Endothelial cell of umbilical vein (primary cell): ENCODE measurements around the gene APBA3. TPM values are rescaled to one million over a fixed set of nuclear protein-coding genes. Genes with fewer than 3 reads are reported as not detected.

ENCODE experiments used
- BruUV-seq: library from RNA; stranded (reverse); fragments of 400-500 nt; replicated peaks from 2 replicates; lab custom pipeline; 2021; lab: Mats Ljungman, UMichigan
- CTCF ChIA-PET: fragments of 300-600, 350-600 bp; sonication (Branson Sonifier 250); formaldehyde crosslinking; loops from one replicate; lab custom pipeline; 2021; ENCODE audit warnings: antibody characterized with exemption, inconsistent platforms; lab: Charles Lee
- POLR2A ChIA-PET: fragments of 300-600, 350-600 bp; sonication (Branson Sonifier 250); formaldehyde crosslinking; loops from one replicate; lab custom pipeline; 2021; ENCODE audit warnings: antibody characterized with exemption, inconsistent platforms; lab: Charles Lee
- DNase-seq: peaks from one replicate; pipeline ENCODE4 v3.0.0-alpha.2; 2011; ENCODE audit warnings: low read depth, low spot score
- FAIRE-seq: peaks from 2 replicates; lab custom pipeline; 2011; peaks lifted over from hg19 to GRCh38; lab: Jason Lieb, UNC
- H2AFZ ChIP-seq: 2 replicates; pipeline ENCODE4 v1.6.0; 2012; ENCODE audit warnings: low read depth, low read length, control low read depth, inconsistent platforms
- H3K27ac ChIP-seq: 2 replicates; pipeline ENCODE4 v1.5.1; 2011; ENCODE audit warnings: low read depth, mild to moderate bottlenecking, control low read depth, low read length, moderate library complexity; ENCODE audit not compliant: insufficient read depth
- H3K27me3 ChIP-seq, 2 experiments: 2 replicates each; pipeline versions ENCODE4 v1.6.0 to v1.6.1; 2011; ENCODE audit warnings: low read length in 2 of 2, mixed read lengths in 1 of 2; ENCODE audit not compliant: control insufficient read depth in 2 of 2, insufficient read depth in 2 of 2
- H3K36me3 ChIP-seq, 2 experiments: 2 replicates in 1 of 2; 3 replicates in 1 of 2; pipeline ENCODE4 v1.5.1; 2011; ENCODE audit warnings: low read length in 2 of 2, mild to moderate bottlenecking in 1 of 2, moderate library complexity in 1 of 2; ENCODE audit not compliant: control insufficient read depth in 2 of 2, insufficient read depth in 2 of 2; ENCODE audit errors: extremely low read depth in 1 of 2
- H3K4me1 ChIP-seq: 3 replicates; pipeline ENCODE4 v1.5.1; 2011; ENCODE audit warnings: mild to moderate bottlenecking, low read length; ENCODE audit not compliant: control insufficient read depth, insufficient read depth; ENCODE audit errors: extremely low read depth
- H3K4me2 ChIP-seq: 2 replicates; pipeline ENCODE4 v1.6.1; 2011; ENCODE audit warnings: low read length, control low read depth, mixed read lengths; ENCODE audit not compliant: insufficient read depth
- H3K4me3 ChIP-seq, 3 experiments: fragments of 200-600 bp in 1 of 3; sonication (generic), shearing (Covaris generic) in 1 of 3; replicated peaks in 1 of 3; 2 replicates each; pipeline ENCODE4 v1.5.1; 2011 to 2016; ENCODE audit warnings: control low read depth in 3 of 3, low read length in 3 of 3, mild to moderate bottlenecking in 2 of 3, inconsistent platforms in 1 of 3, low read depth in 1 of 3, moderate library complexity in 1 of 3; ENCODE audit not compliant: insufficient read depth in 1 of 3
- H3K79me2 ChIP-seq: 2 replicates; pipeline ENCODE4 v1.6.0; 2012; ENCODE audit warnings: low read length, inconsistent platforms; ENCODE audit not compliant: control insufficient read depth, insufficient read depth
- H3K9ac ChIP-seq: replicated peaks from 2 replicates; pipeline ENCODE3; 2011; ENCODE audit warnings: low read length, control low read depth; ENCODE audit not compliant: insufficient read depth; ENCODE audit errors: extremely low read depth
- H3K9me1 ChIP-seq: replicated peaks from 3 replicates; pipeline ENCODE4 v1.6.0; 2011; ENCODE audit warnings: mild to moderate bottlenecking, low read length; ENCODE audit not compliant: control insufficient read depth, insufficient read depth; ENCODE audit errors: extremely low read depth
- H3K9me3 ChIP-seq: replicated peaks from 2 replicates; pipeline ENCODE4 v1.5.1; 2012; ENCODE audit warnings: low read length, inconsistent platforms; ENCODE audit not compliant: control insufficient read depth, insufficient read depth
- H4K20me1 ChIP-seq: replicated peaks from 2 replicates; pipeline ENCODE3; 2011; ENCODE audit warnings: mild to moderate bottlenecking, low read length; ENCODE audit not compliant: control insufficient read depth, insufficient read depth; ENCODE audit errors: extremely low read depth
- CTCF ChIP-seq, 2 donors: IDR thresholded peaks; 1 replicate in 1 of 2; 2 replicates in 1 of 2; pipeline ENCODE4 v1.5.1; 2011; ENCODE audit warnings: low read length in 2 of 2, mild to moderate bottlenecking in 2 of 2, moderate library complexity in 2 of 2, control low read depth in 1 of 2, inconsistent platforms in 1 of 2, low read depth in 1 of 2; ENCODE audit not compliant: insufficient read depth in 1 of 2; ENCODE audit errors: extremely low read depth in 1 of 2
- FOS ChIP-seq: IDR thresholded peaks from 2 replicates; pipeline ENCODE4 v1.6.1; 2011; ENCODE audit warnings: mild to moderate bottlenecking, low read length, moderate library complexity, borderline replicate concordance; ENCODE audit not compliant: insufficient read depth
- GATA2 ChIP-seq: IDR thresholded peaks from 2 replicates; pipeline ENCODE4 v1.7.0; 2011; ENCODE audit warnings: low read depth, mild to moderate bottlenecking, moderate library complexity, mixed read lengths, low read length; ENCODE audit not compliant: insufficient read length, insufficient read depth
- JUN ChIP-seq: IDR thresholded peaks from 2 replicates; pipeline ENCODE4 v1.6.1; 2011; ENCODE audit warnings: borderline replicate concordance, low read depth; ENCODE audit not compliant: insufficient read length, insufficient read depth
- MAX ChIP-seq: IDR thresholded peaks from 2 replicates; pipeline ENCODE4 v1.6.1; 2011; ENCODE audit not compliant: insufficient read depth, insufficient read length
- MYC ChIP-seq: IDR thresholded peaks from one replicate; pipeline ENCODE4 v1.6.1; 2011; ENCODE audit warnings: mild to moderate bottlenecking, low read depth, low read length
- POLR2AphosphoS5 ChIP-seq: IDR thresholded peaks from 2 replicates; pipeline ENCODE4 v1.6.1; 2012; ENCODE audit warnings: low read depth, mild to moderate bottlenecking, control low read depth, low read length, moderate library complexity; ENCODE audit not compliant: insufficient read depth
- dilution Hi-C: fragments of 300-500 bp; cut with MboI; formaldehyde crosslinking; loops from one replicate; pipeline ENCODE4 v1.15.0; 2019; ENCODE audit warnings: low sequenced_read_pairs; ENCODE audit not compliant: extremely low pct_ligation_motif_present
- intact Hi-C: fragments of 100-400 bp; cut with micrococcal nuclease; formaldehyde crosslinking; loops from one replicate; pipeline ENCODE4 v1.10.0; 2022
- polyA plus RNA-seq, 4 experiments: library from polyadenylated mRNA; depleted of rRNA in 3 of 4; stranded (reverse) in 3 of 4; unstranded in 1 of 4; fragments of >200 nt; gene quantifications; 2 replicates each; pipeline versions ENCODE4 v1.2.1 to v1.2.3, GENCODE V29; 2011 to 2012; ENCODE audit warnings: missing spikeins in 1 of 4
- total RNA-seq: library from RNA; stranded (reverse); gene quantifications from 2 replicates; pipeline ENCODE4 v1.2.3, GENCODE V29; 2021

APBA3 gene
- total and polyA plus RNA-seq, 2 donors (not counting 3 experiments of a cell fraction or from before 2014, with no cell fraction given): 23.4 to 25.1 TPM

DNA sequence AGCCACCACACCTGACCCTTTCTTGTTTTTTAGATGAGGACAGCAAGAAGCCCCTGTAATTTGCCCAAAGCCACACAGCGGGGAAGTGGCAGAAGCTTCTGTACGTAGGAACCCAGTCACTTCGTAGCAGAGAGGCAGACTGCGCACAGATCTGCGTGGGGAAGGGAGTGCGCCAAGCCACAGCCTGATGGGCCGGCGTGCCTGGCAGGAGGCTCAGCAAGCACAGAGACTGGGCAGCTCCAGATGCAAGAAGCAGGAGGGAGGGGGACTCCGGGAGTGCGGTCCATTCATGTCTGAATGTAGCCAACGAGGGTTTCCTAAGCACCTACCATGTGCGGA is 53.7 kb downstream of the APBA3 start:
- intact Hi-C loops (loop anchor here (10.0 kb wide), 1 partner anchor 83 kb away; the partner anchor contains the start of gene CACTIN), dilution Hi-C loops (no loop called here)
- no peak for FAIRE-seq
- Histone ChIP-seq H3K36me3 (no peaks in the 10 kb centered on the region), H3K4me3 (no peak overlapping the region), H3K27ac (no peak overlapping the region), H3K9ac (no peak overlapping the region), H3K27me3 (peaks cover 0 to 1% of the 10 kb centered on the region in 2 experiments), H3K79me2 (no peaks in the 10 kb centered on the region), H3K9me3 (no peaks in the 10 kb centered on the region), H2AFZ (no peak overlapping the region), H4K20me1 (no peaks in the 10 kb centered on the region), H3K9me1 (no peaks in the 10 kb centered on the region), H3K4me1 (no peaks in the 10 kb centered on the region), H3K4me2 (no peak overlapping the region)
- TF ChIP-seq MAX: no peak
- no peak for TF ChIP-seq CTCF (IDR thresholded peaks at IDR 0.05; ENCODE audit: extremely low read depth in 1 of 2, insufficient read depth in 1 of 2, low read depth in 1 of 2, low read length in 2 of 2)
- TF ChIP-seq GATA2: no peak
- TF ChIP-seq JUN: no peak
- TF ChIP-seq MYC: no peak
- no peak for TF ChIP-seq FOS
- no peak for TF ChIP-seq POLR2AphosphoS5
- no peak for DNase-seq
- BruUV-seq: no TSS peak
- CTCF ChIA-PET: interaction anchor here (0.6 to 4.2 kb wide), 6 partner anchors 9 to 163 kb away, joined by 3 to 23 read pairs (median 4); no protein-coding TSS in a partner anchor
- POLR2A ChIA-PET: no interaction called here
